Omental fat pad (tissue), 4 donors: Measurements from ENCODE around the gene HIP1R. TPM values are rescaled to one million over a fixed set of nuclear protein-coding genes. Genes with fewer than 3 reads are reported as not detected.

Experiments
- ATAC-seq: fragments of 150-250 bp; one replicate; pipeline ENCODE4 v1.9.1; 2016; ENCODE audit warnings: mild to moderate bottlenecking, moderate library complexity; ENCODE audit not compliant: low FRiP score
- DNase-seq: peaks from one replicate; pipeline ENCODE4 v3.0.0-alpha.2; 2019; ENCODE audit warnings: low spot score
- CTCF ChIP-seq, 3 donors: fragments of 450-650 bp; IDR thresholded peaks; one replicate each; pipeline ENCODE4 v1.5.1; 2016 to 2017; ENCODE audit warnings: antibody characterized with exemption in 3 of 3, mild to moderate bottlenecking in 3 of 3, moderate library complexity in 2 of 3
- total RNA-seq, 4 donors: library from RNA; depleted of rRNA; stranded (reverse); fragments of >200 nt; gene quantifications; one replicate each; pipeline ENCODE4 v1.1.0, GENCODE V29; 2016

Gene HIP1R
- total RNA-seq, 4 donors from 2014 or later = 11.4 to 65.6 (median 22.2) TPM

GRCh38 chr12:122839907-122840554 lies 4.8 kb downstream of the HIP1R start:
- ATAC-seq = no peak
- TF ChIP-seq CTCF (IDR thresholded peaks at IDR 0.05) = no peak
- DNase-seq = no peak

GRCh38 chr12:122840580-122841513 lies 5.6 kb downstream of the HIP1R start:
- ATAC-seq (no peak), DNase-seq (no peak)
- no peak for TF ChIP-seq CTCF (IDR thresholded peaks at IDR 0.05)

- ATAC-seq (no peak), DNase-seq (no peak)
- TF ChIP-seq CTCF (IDR thresholded peaks at IDR 0.05) = no peak
Observed at GRCh38 chr12:122841544-122842321, 6.5 kb downstream of the HIP1R start.

GRCh38 chr12:122842505-122843405 lies 7.5 kb downstream of the HIP1R start:
- ATAC-seq = no peak
- no peak for DNase-seq
- TF ChIP-seq CTCF (IDR thresholded peaks at IDR 0.05) = no peak

GRCh38 chr12:122843455-122843854 lies 8.2 kb downstream of the HIP1R start:
- no peak for ATAC-seq
- no peak for DNase-seq
- no peak for TF ChIP-seq CTCF (IDR thresholded peaks at IDR 0.05)

- ATAC-seq = no peak
- DNase-seq = no peak
- no peak for TF ChIP-seq CTCF (IDR thresholded peaks at IDR 0.05)
Observed at GRCh38 chr12:122844366-122844971, 9.2 kb downstream of the HIP1R start.
